ENCODE results near the gene PTPRD. TPM values are rescaled to one million over a fixed set of nuclear protein-coding genes. Genes with fewer than 3 reads are reported as not detected.

Gene PTPRD
- total RNA-seq, 2 donors from 2014 or later = 60.1 to 75.7 TPM

DNA sequence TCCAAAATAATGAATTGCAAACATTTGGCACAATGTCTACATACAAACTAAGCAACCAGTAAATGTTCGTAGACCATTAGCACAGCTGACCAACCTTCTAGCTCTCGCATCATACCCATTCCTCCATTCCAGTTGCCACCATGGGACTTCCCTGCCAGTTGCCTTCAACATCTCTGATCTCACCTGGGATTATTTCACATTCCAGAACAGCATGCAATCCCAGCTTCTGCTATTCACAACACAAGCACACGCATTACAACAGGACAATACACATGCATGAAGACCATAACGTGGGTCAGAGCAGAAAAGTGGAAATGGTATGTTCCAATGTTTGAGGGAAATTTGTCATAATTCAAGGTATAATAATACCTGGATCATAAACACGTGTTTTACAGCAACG is 1965.0 kb downstream of the PTPRD start:
- H3K27me3 ChIP-seq = no peaks in the 10 kb centered on the region
- no peak for DNase-seq
- TF ChIP-seq, protein P1, sequence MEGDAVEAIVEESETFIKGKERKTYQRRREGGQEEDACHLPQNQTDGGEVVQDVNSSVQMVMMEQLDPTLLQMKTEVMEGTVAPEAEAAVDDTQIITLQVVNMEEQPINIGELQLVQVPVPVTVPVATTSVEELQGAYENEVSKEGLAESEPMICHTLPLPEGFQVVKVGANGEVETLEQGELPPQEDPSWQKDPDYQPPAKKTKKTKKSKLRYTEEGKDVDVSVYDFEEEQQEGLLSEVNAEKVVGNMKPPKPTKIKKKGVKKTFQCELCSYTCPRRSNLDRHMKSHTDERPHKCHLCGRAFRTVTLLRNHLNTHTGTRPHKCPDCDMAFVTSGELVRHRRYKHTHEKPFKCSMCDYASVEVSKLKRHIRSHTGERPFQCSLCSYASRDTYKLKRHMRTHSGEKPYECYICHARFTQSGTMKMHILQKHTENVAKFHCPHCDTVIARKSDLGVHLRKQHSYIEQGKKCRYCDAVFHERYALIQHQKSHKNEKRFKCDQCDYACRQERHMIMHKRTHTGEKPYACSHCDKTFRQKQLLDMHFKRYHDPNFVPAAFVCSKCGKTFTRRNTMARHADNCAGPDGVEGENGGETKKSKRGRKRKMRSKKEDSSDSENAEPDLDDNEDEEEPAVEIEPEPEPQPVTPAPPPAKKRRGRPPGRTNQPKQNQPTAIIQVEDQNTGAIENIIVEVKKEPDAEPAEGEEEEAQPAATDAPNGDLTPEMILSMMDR (IDR thresholded peaks at IDR 0.05) = no peak
- no peaks in the 10 kb centered on the region for H3K4me1 ChIP-seq
- H3K36me3 ChIP-seq = no peaks in the 10 kb centered on the region
- no peak overlapping the region for H3K4me3 ChIP-seq
- H3K27ac ChIP-seq = no peak overlapping the region
- no peak overlapping the region for H3K9ac ChIP-seq (ENCODE audit: low read depth in 2 of 2, low read length in 2 of 2)
- no peaks in the 10 kb centered on the region for H3K9me3 ChIP-seq
- intact Hi-C loops (cut with DNase I) = no loop called here

DNA sequence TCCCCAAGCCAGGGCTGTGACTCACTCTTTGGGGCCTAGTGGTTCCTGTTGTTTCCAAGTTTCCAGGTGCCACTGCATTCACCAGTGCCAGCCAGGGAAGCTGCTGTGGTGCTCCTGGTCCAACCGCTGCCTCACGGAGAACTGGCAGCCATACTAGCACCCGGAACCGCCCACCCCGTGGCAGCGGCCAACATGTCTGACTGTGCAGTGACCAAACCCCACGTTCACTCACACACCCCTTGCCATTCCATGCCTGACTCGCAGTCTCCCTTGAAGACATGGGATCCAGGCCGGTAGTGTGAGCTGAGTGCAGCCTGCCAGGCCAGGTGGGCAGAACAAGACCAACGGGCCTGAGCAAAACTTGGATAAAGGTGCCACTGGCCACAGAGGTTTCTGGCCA is 1968.2 kb downstream of the PTPRD start:
- DNase-seq = no peak

DNA sequence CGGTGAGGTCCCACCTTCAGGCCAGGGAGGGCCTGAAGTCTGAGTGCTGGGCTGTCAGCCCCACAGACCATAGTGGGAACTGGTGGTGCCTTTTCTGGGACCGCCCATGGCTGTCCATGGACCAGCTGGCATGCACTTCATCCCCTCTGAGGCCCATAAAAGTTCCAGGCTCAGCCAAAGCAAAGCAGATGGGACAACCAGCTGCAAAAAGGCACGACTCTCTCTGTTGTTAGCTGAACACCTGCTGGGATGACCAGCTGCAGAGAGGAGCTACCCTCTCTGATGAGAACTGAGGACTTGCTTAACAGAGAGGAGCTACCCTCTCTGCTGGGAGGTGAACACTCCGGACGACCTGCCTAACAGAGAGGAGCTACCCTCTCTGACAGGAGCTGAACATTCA is 1968.9 kb downstream of the PTPRD start:
- H3K27me3 ChIP-seq = no peaks in the 10 kb centered on the region
- no peak overlapping the region for H3K9ac ChIP-seq (ENCODE audit: low read depth in 2 of 2, low read length in 2 of 2)
- H3K4me1 ChIP-seq = no peaks in the 10 kb centered on the region
- intact Hi-C loops (cut with DNase I) = no loop called here
- H3K9me3 ChIP-seq = no peaks in the 10 kb centered on the region
- DNase-seq = no peak
- H3K4me3 ChIP-seq = no peak overlapping the region
- no peak overlapping the region for H3K27ac ChIP-seq
- TF ChIP-seq, protein P1 (IDR thresholded peaks at IDR 0.05) = no peak
- no peaks in the 10 kb centered on the region for H3K36me3 ChIP-seq

More for the DNA sequence above, 1968.2 kb downstream of the PTPRD start:
- Histone ChIP-seq H3K4me1 (no peaks in the 10 kb centered on the region), H3K36me3 (no peaks in the 10 kb centered on the region), H3K4me3 (no peak overlapping the region), H3K27ac (no peak overlapping the region), H3K9ac (ENCODE audit: low read depth in 2 of 2, low read length in 2 of 2) (no peak overlapping the region), H3K27me3 (no peaks in the 10 kb centered on the region), H3K9me3 (no peaks in the 10 kb centered on the region)
- TF ChIP-seq, protein P1 (IDR thresholded peaks at IDR 0.05) = no peak
- intact Hi-C loops (cut with DNase I) = no loop called here

DNA sequence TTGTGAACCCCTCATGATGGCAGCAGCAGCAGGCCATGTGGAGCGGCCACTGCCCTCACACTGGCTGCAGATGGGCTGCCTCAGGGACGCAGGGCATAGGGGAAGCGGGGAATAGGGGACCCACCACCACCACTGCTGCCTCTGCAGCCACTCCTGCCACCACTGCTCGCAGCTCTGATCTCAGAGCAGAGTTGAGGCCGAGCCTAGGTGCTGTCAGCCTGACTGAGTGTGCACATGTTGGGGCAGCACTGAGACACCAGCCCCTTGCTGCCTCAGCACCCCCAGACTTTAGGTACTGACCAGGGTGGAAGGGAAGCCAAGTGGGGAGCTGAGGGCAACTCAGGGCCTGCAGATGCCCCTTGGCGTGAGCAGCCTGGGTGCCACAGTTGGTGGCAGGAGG is 1969.3 kb downstream of the PTPRD start:
- H3K36me3 ChIP-seq = no peaks in the 10 kb centered on the region
- no peak for DNase-seq
- H3K4me1 ChIP-seq = no peaks in the 10 kb centered on the region
- H3K27ac ChIP-seq = no peak overlapping the region
- TF ChIP-seq, protein P1 (IDR thresholded peaks at IDR 0.05) = no peak
- H3K4me3 ChIP-seq = no peak overlapping the region
- intact Hi-C loops (cut with DNase I) = no loop called here
- no peaks in the 10 kb centered on the region for H3K27me3 ChIP-seq
- H3K9me3 ChIP-seq = no peaks in the 10 kb centered on the region
- no peak overlapping the region for H3K9ac ChIP-seq (ENCODE audit: low read depth in 2 of 2, low read length in 2 of 2)

DNA sequence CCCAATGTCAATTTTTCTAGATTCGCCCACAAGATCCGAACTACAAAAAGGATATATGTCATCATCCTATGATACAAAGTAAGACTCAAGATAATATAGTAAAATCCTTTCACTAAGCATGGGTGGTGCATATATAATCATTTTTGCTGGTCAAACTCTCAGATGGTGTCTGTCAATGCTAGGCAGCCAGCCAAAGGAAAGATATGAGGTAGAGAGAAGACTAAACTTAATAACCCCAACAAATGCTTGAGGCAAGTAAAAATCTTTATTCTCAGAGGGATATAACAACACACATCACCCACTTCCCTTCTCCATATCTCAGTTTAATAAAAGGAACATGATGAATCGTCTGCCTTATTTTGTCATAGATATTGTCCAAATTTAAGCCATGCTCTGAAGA is 1972.0 kb downstream of the PTPRD start:
- Histone ChIP-seq H3K36me3 (no peaks in the 10 kb centered on the region), H3K27ac (no peak overlapping the region), H3K27me3 (no peaks in the 10 kb centered on the region), H3K9me3 (no peaks in the 10 kb centered on the region), H3K4me1 (no peaks in the 10 kb centered on the region), H3K4me3 (no peak overlapping the region), H3K9ac (ENCODE audit: low read depth in 2 of 2, low read length in 2 of 2) (no peak overlapping the region)
- intact Hi-C loops (cut with DNase I) = no loop called here
- TF ChIP-seq, protein P1 (IDR thresholded peaks at IDR 0.05) = no peak
- no peak for DNase-seq

DNA sequence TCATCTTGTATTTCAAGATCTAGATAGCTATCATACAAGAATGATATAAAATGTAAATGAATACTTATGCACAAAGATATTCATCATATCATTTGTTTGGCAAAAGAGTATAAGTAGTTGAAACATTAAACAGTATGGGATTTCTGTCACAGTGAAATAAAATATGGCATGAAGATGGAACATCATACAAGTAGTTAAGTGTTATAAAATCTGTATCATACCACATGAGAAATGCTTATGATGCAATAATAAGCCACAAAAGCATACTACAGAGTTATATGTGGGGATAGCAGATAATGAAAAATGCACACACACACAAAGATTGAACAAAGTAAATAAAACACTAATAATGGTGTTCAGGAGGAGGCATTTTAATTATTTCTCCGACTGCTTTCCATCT is 1975.2 kb downstream of the PTPRD start:
- intact Hi-C loops (cut with DNase I) = no loop called here
- Histone ChIP-seq H3K9me3 (no peaks in the 10 kb centered on the region), H3K27ac (no peak overlapping the region), H3K9ac (ENCODE audit: low read depth in 2 of 2, low read length in 2 of 2) (no peak overlapping the region), H3K27me3 (no peaks in the 10 kb centered on the region), H3K4me1 (no peaks in the 10 kb centered on the region), H3K4me3 (no peak overlapping the region), H3K36me3 (no peaks in the 10 kb centered on the region)
- TF ChIP-seq, protein P1 (IDR thresholded peaks at IDR 0.05) = no peak
- no peak for DNase-seq
